NCI-H1436 (cell line): ENCODE results near the gene HOATZ.

ENCODE experiments used
- DNase-seq: peaks from one replicate; lab custom pipeline; 2025; lab: John Stamatoyannopoulos, UW

The HOATZ gene

GRCh38 chr11:111514216-111515031 lies at the start of gene HOATZ:
Gene HOATZ, plus strand, starts transcription at chr11:111514778. Its CDS starts 7 bp downstream, at chr11:111514785.
- no peak for DNase-seq

DNA sequence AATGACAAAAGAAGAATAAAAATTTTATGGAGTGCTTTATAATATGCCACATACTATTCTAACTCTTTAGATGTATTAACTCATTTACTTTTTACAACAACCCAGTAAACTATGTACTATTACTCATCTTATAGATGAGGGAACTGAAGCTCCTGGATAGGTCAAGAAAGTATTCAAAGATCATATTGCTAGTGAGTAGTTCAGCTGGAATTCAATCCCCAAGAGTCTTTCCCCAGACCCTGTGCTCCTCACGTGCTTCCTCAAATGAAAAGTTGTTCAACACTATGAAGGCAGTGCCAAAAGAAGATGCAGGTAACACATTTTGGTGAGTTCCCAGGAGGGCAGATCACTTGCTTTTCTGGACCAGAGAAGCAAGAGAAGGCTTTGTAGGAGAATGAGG lies 49.2 kb upstream of the HOATZ start:
- no peak for DNase-seq

DNA sequence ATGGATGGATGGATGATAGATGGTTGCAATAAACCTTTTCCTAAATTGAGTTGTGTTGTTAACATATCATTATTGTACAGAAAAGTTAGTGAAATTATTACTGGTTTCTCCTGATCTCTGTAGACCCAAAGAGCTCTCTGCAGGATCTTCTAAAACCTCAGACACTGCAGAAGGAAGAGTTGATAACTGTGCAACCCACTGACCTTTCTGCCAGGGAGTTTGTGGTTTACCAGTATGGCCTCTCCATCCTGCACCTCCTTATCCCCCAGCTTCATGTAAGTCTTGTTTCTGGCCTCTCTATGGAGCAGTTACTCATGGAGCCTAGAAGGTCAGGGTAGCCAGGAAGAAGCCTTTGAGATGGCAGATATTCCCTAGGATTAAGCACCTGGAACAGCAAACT lies 48.0 kb upstream of the HOATZ start:
- no peak for DNase-seq

- DNase-seq, result no peak
Observed at GRCh38 chr11:111469200-111469599, 45.4 kb upstream of the HOATZ start.

GRCh38 chr11:111472228-111472627 lies 42.4 kb upstream of the HOATZ start:
- DNase-seq, result no peak

DNA sequence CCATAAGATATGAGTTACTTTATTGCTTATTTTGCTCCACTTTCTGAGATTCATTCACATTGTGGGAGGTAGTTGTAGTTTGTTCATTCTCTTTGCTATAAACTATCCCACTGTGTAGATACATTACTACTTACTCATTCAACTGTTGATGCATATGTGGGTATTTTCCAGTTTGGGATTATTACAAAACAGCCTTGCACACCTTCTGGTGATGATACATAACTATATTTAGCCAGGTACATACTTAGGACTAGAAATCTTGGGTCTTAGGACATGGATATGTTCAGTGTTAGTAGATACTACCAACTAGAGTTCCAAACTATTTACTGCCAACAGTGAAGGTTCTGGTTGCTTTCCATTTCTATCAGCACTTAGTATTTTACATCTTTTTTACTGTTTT lies 40.1 kb upstream of the HOATZ start:
- no peak for DNase-seq

DNA sequence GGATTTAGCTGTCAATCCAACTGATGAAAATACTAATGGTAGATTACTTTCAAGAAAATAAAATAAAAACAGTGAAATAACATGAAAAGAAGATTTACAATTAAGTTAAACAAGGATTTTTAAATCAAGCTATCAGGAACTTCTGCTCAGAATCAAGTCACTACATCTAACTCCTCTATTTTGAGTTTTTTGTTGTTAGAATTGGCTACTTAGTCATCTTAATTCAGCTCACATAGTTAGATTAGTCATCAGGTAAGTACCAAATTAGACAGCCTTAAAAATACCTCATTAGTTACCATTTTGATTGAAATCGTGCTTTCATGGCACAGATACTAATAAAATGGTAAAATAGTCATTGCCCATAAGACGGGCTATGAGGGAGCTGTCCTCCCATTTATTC lies 38.2 kb upstream of the HOATZ start:
- no peak for DNase-seq

DNA sequence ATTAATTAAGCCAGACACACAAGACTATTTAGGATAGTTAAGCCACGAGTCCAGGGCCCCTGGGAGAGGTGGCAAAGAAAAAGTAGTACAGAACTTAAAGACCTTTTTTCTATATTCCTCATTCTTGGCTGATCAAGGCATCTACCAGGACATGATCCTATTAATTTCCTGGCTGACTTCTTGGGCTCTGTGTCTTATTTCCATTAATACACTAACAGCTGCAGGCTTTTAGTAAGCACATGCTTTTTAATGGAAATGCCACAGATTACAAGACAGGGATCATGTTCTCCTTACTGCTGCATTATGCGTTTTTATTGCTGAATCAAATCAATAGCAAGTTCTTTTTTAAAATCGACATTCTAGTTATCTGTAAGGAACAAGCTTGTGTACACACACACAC lies 37.6 kb upstream of the HOATZ start:
- no peak for DNase-seq

DNA sequence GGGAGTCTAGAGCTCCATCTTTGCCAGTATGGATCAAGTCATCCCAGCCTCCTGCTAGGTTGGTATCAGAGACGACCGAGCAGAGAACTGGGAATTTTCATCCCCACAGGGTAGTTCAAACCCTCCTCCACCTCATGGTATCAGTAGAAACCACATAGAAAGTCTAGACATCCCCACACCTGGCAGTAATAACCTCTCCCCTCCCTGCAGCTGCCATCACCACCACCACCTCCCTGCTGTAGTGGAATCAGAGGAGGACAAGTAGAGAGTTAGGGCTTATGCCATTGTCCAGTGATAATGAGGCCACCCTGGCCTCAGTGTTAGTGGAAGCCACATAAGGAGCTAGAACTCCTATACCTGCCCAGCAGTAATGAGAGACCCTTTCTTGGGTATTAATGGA lies 36.7 kb upstream of the HOATZ start:
- DNase-seq, result no peak

GRCh38 chr11:111479666-111480065 lies 34.9 kb upstream of the HOATZ start:
- DNase-seq, result no peak

DNA sequence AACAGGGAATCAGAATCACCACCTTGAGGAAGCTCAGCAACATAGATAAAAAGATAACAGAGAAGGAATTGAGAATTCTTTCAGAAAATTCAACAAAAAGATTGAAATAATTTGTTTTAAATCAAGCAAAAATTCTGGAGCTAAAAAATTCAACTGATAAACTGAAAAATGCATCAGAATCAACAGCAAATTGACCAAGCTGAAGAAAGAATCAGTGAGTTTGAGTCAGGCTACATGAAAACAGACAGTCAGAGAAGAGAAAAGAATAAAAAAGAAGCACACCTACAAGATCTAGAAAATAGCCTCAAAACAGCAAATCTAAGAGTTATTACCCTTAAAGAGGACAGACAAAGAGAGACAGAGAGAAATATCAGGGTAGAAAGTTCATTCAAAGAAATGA lies 31.1 kb upstream of the HOATZ start:
- DNase-seq, result no peak

DNA sequence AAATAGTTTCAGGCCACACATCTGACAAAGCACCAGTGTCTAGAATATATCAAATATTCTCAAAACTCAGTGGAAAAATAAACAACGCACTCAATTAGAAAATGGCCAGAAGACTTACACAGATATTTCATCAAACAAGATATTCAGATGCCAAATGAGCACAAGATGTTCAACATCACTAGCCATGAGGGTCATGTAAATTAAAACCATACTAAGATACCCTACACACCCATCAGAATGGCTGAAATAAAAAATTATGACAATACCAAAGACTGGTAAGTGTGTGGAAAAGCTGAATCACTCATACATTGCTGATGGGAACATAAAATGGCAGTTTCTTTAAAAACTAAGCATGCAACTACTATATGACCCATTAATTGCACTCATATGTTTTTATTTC lies 24.1 kb upstream of the HOATZ start:
- DNase-seq, result no peak

DNA sequence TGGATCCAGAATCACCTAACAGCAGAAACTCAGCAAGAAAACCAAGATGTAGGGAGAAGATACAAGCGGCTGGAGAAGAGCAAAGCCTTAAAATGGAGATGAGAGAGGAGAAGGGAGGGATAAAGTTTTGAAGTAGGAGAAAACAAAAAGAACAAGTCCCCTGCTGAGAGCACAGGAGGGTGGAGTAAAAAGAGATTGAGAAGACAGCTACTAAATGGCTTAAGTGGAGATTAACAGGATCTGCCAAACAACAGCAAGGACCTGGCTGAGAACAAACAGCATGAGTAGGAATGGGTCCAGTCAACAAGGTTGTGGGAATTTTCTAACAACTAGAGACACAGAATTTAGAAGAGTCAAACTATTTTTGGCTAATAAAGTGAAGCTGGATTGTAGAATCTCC lies 20.5 kb upstream of the HOATZ start:
- DNase-seq, result no peak

- DNase-seq, result no peak
Observed at GRCh38 chr11:111499483-111499882, 15.1 kb upstream of the HOATZ start.

DNA sequence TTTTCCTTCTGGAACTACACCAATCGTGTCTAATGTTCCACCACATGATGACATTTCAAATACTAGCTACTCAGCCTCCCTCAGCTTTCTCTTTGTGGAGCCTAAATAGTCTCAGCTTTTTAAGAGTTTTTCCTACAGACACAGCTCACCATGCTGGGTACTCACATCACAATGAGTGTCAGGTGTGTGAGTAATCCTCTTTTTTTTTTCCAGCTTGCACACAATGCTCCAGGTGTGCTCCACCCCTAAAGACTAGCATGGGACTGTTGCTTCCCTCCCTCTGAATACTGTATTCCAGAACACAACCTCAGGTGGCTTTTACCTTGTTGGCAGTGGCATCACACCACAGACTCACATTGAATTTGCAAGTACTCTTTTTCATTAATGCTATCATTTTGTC lies 14.1 kb upstream of the HOATZ start:
- no peak for DNase-seq

- peak; percentile 1 for DNase-seq
Observed at GRCh38 chr11:111502611-111503010, 12.0 kb upstream of the HOATZ start.

- DNase-seq, result no peak
Observed at GRCh38 chr11:111510311-111510710, 4.3 kb upstream of the HOATZ start.

GRCh38 chr11:111512296-111513239 lies 2.0 kb upstream of the HOATZ start, which contains the start of gene BTG4:
Gene BTG4, minus strand, starts transcription at chr11:111512386. Its CDS starts 13,610 bp downstream, at chr11:111498776.
- DNase-seq, result no peak

DNA sequence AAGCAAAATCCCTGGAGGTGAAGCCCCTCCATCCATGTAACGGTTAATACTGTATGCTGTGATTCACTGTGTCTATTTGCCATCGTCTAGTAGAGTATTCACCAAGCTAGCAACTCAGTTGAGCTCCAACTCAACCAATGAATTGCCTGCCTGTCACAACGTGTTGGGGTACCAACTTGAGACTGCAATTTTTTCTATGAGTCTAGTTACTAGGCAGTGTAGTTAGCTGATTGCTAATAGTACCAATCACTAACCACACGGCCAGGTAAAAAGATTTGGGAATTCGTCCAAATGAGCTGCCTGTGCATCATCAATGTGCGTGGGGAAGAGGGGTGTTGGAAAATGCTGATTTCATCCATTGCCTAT lies 1.4 kb upstream of the HOATZ start:
- DNase-seq, result no peak

DNA sequence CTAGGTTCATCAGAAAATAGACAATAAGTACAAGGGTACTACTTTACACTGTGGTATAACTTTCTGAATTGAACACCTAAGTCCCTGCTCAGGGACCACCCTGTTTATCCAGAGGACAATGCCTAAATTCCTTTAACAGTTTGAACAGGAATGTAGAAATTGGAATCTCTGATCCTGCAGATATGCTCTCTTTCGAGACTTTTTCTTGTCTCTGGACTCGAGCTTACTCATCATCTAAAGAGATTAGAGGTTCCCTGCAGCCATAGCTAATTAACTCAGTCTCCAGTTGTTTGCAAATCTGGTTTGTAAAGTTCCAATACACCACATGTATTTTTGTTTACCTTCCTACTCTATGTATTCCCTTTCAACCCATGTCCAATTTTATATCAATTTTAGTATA lies 1.0 kb downstream of the HOATZ start:
- DNase-seq, result no peak

GRCh38 chr11:111518668-111519067 lies 4.1 kb downstream of the HOATZ start:
- DNase-seq, result no peak

- DNase-seq, result no peak
Observed at GRCh38 chr11:111520560-111520959, 6.0 kb downstream of the HOATZ start.

DNA sequence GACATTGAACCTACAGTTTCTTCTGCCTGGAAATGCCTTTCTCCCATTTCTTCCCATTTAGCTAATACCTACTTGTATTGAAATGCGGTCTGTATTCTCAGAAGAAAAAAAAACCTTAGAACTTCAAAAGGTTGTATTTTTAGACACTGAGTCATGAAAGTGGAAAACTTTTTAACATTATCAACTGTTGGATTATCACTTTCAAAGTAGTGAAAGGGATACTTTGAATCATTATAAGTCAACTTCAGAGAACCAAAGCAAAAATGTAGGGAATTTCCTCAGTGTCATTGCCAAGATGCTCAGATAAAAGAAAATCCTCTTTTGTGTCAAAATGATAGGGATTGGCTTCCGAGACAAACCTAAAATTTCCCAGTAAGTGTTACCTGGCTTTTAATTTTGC lies 6.6 kb downstream of the HOATZ start:
- DNase-seq, result no peak
